Measurements from ENCODE around the gene MESP1.

- TF ChIP-seq POLR2A (IDR thresholded peaks at IDR 0.05), result no peak
- TF ChIP-seq CTCF (IDR thresholded peaks at IDR 0.05), result no peak
- TF ChIP-seq POLR2AphosphoS5 (IDR thresholded peaks at IDR 0.05; ENCODE audit: insufficient read depth in 1 of 2, low read depth in 1 of 2), result no peak
Observed at GRCh38 chr15:89777782-89778380, 26.8 kb upstream of the MESP1 start.
